Measurements from ENCODE around the gene NPLOC4.

- TF ChIP-seq, protein P1, sequence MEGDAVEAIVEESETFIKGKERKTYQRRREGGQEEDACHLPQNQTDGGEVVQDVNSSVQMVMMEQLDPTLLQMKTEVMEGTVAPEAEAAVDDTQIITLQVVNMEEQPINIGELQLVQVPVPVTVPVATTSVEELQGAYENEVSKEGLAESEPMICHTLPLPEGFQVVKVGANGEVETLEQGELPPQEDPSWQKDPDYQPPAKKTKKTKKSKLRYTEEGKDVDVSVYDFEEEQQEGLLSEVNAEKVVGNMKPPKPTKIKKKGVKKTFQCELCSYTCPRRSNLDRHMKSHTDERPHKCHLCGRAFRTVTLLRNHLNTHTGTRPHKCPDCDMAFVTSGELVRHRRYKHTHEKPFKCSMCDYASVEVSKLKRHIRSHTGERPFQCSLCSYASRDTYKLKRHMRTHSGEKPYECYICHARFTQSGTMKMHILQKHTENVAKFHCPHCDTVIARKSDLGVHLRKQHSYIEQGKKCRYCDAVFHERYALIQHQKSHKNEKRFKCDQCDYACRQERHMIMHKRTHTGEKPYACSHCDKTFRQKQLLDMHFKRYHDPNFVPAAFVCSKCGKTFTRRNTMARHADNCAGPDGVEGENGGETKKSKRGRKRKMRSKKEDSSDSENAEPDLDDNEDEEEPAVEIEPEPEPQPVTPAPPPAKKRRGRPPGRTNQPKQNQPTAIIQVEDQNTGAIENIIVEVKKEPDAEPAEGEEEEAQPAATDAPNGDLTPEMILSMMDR (conservative IDR thresholded peaks at IDR 0.05 in 1 of 2, IDR thresholded peaks at IDR 0.05 in 1 of 2; ENCODE audit: low read depth in 1 of 2, low read length in 2 of 2) = no peak
- TF ChIP-seq EZH2 (IDR thresholded peaks at IDR 0.05; ENCODE audit: low read length, missing control alignments) = no peak
Observed at GRCh38 chr17:81656118-81656743, 19.3 kb upstream of the NPLOC4 start, which contains the start of gene PDE6G.

Data from fibroblast of lung (primary cell).